Subcutaneous adipose tissue (tissue), 4 donors: ENCODE measurements around the gene MPZL3. TPM values are rescaled to one million over a fixed set of nuclear protein-coding genes. Genes with fewer than 3 reads are reported as not detected.

Source experiments
- CTCF ChIP-seq: fragments of 450-650 bp; IDR thresholded peaks from one replicate; pipeline ENCODE4 v1.5.1; 2016; ENCODE audit warnings: low read depth, mild to moderate bottlenecking, control low read depth, antibody characterized with exemption, moderate library complexity
- total RNA-seq, 4 donors: library from RNA; depleted of rRNA; stranded (reverse); fragments of >200 nt; gene quantifications; one replicate each; pipeline ENCODE4 v1.1.0, GENCODE V29; 2016

MPZL3 gene
- total RNA-seq, result 1 to 10 TPM; 1.1 to 3.7 (median 2.0) TPM

GRCh38 chr11:118251858-118252652 is at the start of gene MPZL3:
TSS of gene MPZL3 (minus strand) at chr11:118252365. CDS start at chr11:118252294, 71 bp downstream.
- no peak for TF ChIP-seq CTCF

GRCh38 chr11:118301600-118302195 is 49.5 kb upstream of the MPZL3 start:
- TF ChIP-seq CTCF, result no peak

GRCh38 chr11:118295815-118296454 is 43.8 kb upstream of the MPZL3 start:
- TF ChIP-seq CTCF, result no peak

GRCh38 chr11:118295199-118295598 is 43.0 kb upstream of the MPZL3 start:
- no peak for TF ChIP-seq CTCF

- TF ChIP-seq CTCF, result no peak
Observed at GRCh38 chr11:118294053-118294452, 41.9 kb upstream of the MPZL3 start.

- TF ChIP-seq CTCF, result no peak
Observed at GRCh38 chr11:118291477-118292135, 39.4 kb upstream of the MPZL3 start.

- no peak for TF ChIP-seq CTCF
Observed at GRCh38 chr11:118290923-118291322, 38.8 kb upstream of the MPZL3 start.
